C4-2B (cell line): ENCODE data around the gene MTHFR.

Experiments
- ZFX ChIP-seq: fragments of 450-650 bp; IDR thresholded peaks from 2 replicates; pipeline ENCODE4 v1.6.1; 2017
- TF ChIP-seq, protein P1 (sequence below): fragments of 450-650 bp; conservative IDR thresholded peaks from 2 replicates; pipeline ENCODE4 v1.5.1; 2017; ENCODE audit warnings: mild to moderate bottlenecking

DNA sequence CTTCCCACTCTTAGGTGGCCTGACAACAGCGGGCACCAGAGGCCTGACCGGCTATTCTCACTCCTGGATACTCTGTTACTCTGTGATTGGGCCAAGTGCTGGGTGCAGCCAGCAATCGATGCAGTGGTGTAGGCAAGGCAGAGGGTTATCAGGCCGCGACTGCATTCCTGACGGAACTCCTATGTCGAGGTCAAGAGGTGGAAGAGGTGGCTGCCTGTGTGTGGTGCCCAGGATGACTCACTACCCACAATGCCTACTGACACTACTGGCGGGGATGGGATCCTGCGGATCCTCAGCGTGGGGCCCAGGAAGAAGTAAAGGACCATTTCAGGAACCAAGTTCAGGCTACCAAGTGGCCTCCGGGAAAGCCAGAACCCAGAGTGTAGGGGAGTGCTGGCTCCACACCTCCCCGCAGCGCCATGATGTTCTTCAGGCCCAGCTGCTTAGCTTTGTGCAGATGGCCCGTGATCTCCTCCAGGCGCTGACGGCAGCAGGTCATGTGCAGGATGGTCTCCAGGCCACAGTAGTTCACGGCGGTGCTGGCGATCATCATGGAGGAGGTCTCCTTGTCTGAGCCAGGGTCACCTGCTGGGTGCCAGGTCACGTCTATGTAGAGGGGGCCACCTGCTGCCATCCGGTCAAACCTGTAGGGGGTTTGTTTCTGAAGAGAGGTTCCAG lies 4.9 kb downstream of the MTHFR start:
- TF ChIP-seq, protein P1, sequence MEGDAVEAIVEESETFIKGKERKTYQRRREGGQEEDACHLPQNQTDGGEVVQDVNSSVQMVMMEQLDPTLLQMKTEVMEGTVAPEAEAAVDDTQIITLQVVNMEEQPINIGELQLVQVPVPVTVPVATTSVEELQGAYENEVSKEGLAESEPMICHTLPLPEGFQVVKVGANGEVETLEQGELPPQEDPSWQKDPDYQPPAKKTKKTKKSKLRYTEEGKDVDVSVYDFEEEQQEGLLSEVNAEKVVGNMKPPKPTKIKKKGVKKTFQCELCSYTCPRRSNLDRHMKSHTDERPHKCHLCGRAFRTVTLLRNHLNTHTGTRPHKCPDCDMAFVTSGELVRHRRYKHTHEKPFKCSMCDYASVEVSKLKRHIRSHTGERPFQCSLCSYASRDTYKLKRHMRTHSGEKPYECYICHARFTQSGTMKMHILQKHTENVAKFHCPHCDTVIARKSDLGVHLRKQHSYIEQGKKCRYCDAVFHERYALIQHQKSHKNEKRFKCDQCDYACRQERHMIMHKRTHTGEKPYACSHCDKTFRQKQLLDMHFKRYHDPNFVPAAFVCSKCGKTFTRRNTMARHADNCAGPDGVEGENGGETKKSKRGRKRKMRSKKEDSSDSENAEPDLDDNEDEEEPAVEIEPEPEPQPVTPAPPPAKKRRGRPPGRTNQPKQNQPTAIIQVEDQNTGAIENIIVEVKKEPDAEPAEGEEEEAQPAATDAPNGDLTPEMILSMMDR = no peak
- no peak for TF ChIP-seq ZFX
